ENCODE data around the gene TMEM107.

TMEM107 gene

GRCh38 chr17:8150194-8151119, 25.7 kb downstream of the TMEM107 start:
- H3K9me3 ChIP-seq (ENCODE audit: control insufficient read depth in 2 of 2, low read length in 2 of 2): no peaks in the 10 kb centered on the region
- no peaks in the 10 kb centered on the region for H3K27me3 ChIP-seq (ENCODE audit: control insufficient read depth in 2 of 2, insufficient read depth in 2 of 2, low read length in 2 of 2)
- peak overlapping the region; percentile 74 to 95 for H3K9ac ChIP-seq (ENCODE audit: low read depth in 1 of 2, low read length in 2 of 2)
- peak overlapping the region; percentile 4 to 89 for H3K4me3 ChIP-seq (ENCODE audit: low read length in 2 of 2)
- peak overlapping the region; percentile 98 to 100 for H3K27ac ChIP-seq (ENCODE audit: low read depth in 2 of 2, low read length in 2 of 2)
- H3K4me1 ChIP-seq (ENCODE audit: control insufficient read depth in 2 of 2, insufficient read depth in 2 of 2, low read length in 2 of 2): peaks cover 40 to 46% of the 10 kb centered on the region in 2 donors
- H3K36me3 ChIP-seq (ENCODE audit: control insufficient read depth in 2 of 2, insufficient read depth in 2 of 2, low read length in 2 of 2): peaks cover 50 to 52% of the 10 kb centered on the region in 2 donors

GRCh38 chr17:8149419-8150193, 26.6 kb downstream of the TMEM107 start:
- H3K9me3 ChIP-seq (ENCODE audit: control insufficient read depth in 2 of 2, low read length in 2 of 2): no peaks in the 10 kb centered on the region
- H3K4me3 ChIP-seq (ENCODE audit: low read length in 2 of 2): no peak overlapping the region
- no peaks in the 10 kb centered on the region for H3K27me3 ChIP-seq (ENCODE audit: control insufficient read depth in 2 of 2, insufficient read depth in 2 of 2, low read length in 2 of 2)
- peaks cover 53% of the 10 kb centered on the region in 2 donors for H3K36me3 ChIP-seq (ENCODE audit: control insufficient read depth in 2 of 2, insufficient read depth in 2 of 2, low read length in 2 of 2)
- peaks cover 31 to 37% of the 10 kb centered on the region in 2 donors for H3K4me1 ChIP-seq (ENCODE audit: control insufficient read depth in 2 of 2, insufficient read depth in 2 of 2, low read length in 2 of 2)
- H3K9ac ChIP-seq (ENCODE audit: low read depth in 1 of 2, low read length in 2 of 2): no peak overlapping the region
- no peak overlapping the region for H3K27ac ChIP-seq (ENCODE audit: low read depth in 2 of 2, low read length in 2 of 2)

GRCh38 chr17:8148560-8148959, 27.6 kb downstream of the TMEM107 start:
- Histone ChIP-seq H3K27ac (ENCODE audit: low read depth in 2 of 2, low read length in 2 of 2) (no peak overlapping the region), H3K4me3 (ENCODE audit: low read length in 2 of 2) (no peak overlapping the region), H3K4me1 (ENCODE audit: control insufficient read depth in 2 of 2, insufficient read depth in 2 of 2, low read length in 2 of 2) (peaks cover 28 to 29% of the 10 kb centered on the region in 2 donors), H3K9ac (ENCODE audit: low read depth in 1 of 2, low read length in 2 of 2) (no peak overlapping the region), H3K36me3 (ENCODE audit: control insufficient read depth in 2 of 2, insufficient read depth in 2 of 2, low read length in 2 of 2) (peaks cover 64% of the 10 kb centered on the region in 2 donors), H3K27me3 (ENCODE audit: control insufficient read depth in 2 of 2, insufficient read depth in 2 of 2, low read length in 2 of 2) (no peaks in the 10 kb centered on the region), H3K9me3 (ENCODE audit: control insufficient read depth in 2 of 2, low read length in 2 of 2) (no peaks in the 10 kb centered on the region)

GRCh38 chr17:8147805-8148404, 28.3 kb downstream of the TMEM107 start:
- H3K27me3 ChIP-seq (ENCODE audit: control insufficient read depth in 2 of 2, insufficient read depth in 2 of 2, low read length in 2 of 2): no peaks in the 10 kb centered on the region
- H3K9me3 ChIP-seq (ENCODE audit: control insufficient read depth in 2 of 2, low read length in 2 of 2): no peaks in the 10 kb centered on the region
- H3K36me3 ChIP-seq (ENCODE audit: control insufficient read depth in 2 of 2, insufficient read depth in 2 of 2, low read length in 2 of 2): peaks cover 63 to 67% of the 10 kb centered on the region in 2 donors
- H3K9ac ChIP-seq (ENCODE audit: low read depth in 1 of 2, low read length in 2 of 2): no peak overlapping the region
- H3K4me1 ChIP-seq (ENCODE audit: control insufficient read depth in 2 of 2, insufficient read depth in 2 of 2, low read length in 2 of 2): peaks cover 21 to 22% of the 10 kb centered on the region in 2 donors
- no peak overlapping the region for H3K27ac ChIP-seq (ENCODE audit: low read depth in 2 of 2, low read length in 2 of 2)
- no peak overlapping the region for H3K4me3 ChIP-seq (ENCODE audit: low read length in 2 of 2)

GRCh38 chr17:8147141-8147804, 28.9 kb downstream of the TMEM107 start:
- H3K4me3 ChIP-seq (ENCODE audit: low read length in 2 of 2): no peak overlapping the region
- peaks cover 69 to 74% of the 10 kb centered on the region in 2 donors for H3K36me3 ChIP-seq (ENCODE audit: control insufficient read depth in 2 of 2, insufficient read depth in 2 of 2, low read length in 2 of 2)
- H3K27ac ChIP-seq (ENCODE audit: low read depth in 2 of 2, low read length in 2 of 2): no peak overlapping the region
- H3K9ac ChIP-seq (ENCODE audit: low read depth in 1 of 2, low read length in 2 of 2): no peak overlapping the region
- peaks cover 16 to 17% of the 10 kb centered on the region in 2 donors for H3K4me1 ChIP-seq (ENCODE audit: control insufficient read depth in 2 of 2, insufficient read depth in 2 of 2, low read length in 2 of 2)
- H3K9me3 ChIP-seq (ENCODE audit: control insufficient read depth in 2 of 2, low read length in 2 of 2): no peaks in the 10 kb centered on the region
- H3K27me3 ChIP-seq (ENCODE audit: control insufficient read depth in 2 of 2, insufficient read depth in 2 of 2, low read length in 2 of 2): no peaks in the 10 kb centered on the region

- no peak overlapping the region for H3K4me3 ChIP-seq (ENCODE audit: low read length in 2 of 2)
- H3K9ac ChIP-seq (ENCODE audit: low read depth in 1 of 2, low read length in 2 of 2): no peak overlapping the region
- peaks cover 10 to 11% of the 10 kb centered on the region in 2 donors for H3K4me1 ChIP-seq (ENCODE audit: control insufficient read depth in 2 of 2, insufficient read depth in 2 of 2, low read length in 2 of 2)
- H3K9me3 ChIP-seq (ENCODE audit: control insufficient read depth in 2 of 2, low read length in 2 of 2): no peaks in the 10 kb centered on the region
- peaks cover 76 to 80% of the 10 kb centered on the region in 2 donors for H3K36me3 ChIP-seq (ENCODE audit: control insufficient read depth in 2 of 2, insufficient read depth in 2 of 2, low read length in 2 of 2)
- no peak overlapping the region for H3K27ac ChIP-seq (ENCODE audit: low read depth in 2 of 2, low read length in 2 of 2)
- H3K27me3 ChIP-seq (ENCODE audit: control insufficient read depth in 2 of 2, insufficient read depth in 2 of 2, low read length in 2 of 2): no peaks in the 10 kb centered on the region
These were observed 29.6 kb downstream of the TMEM107 start for GRCh38 chr17:8146381-8147140.

GRCh38 chr17:8145811-8146210, 30.4 kb downstream of the TMEM107 start:
- H3K4me1 ChIP-seq (ENCODE audit: control insufficient read depth in 2 of 2, insufficient read depth in 2 of 2, low read length in 2 of 2): peaks cover 3 to 5% of the 10 kb centered on the region in 2 donors
- no peak overlapping the region for H3K27ac ChIP-seq (ENCODE audit: low read depth in 2 of 2, low read length in 2 of 2)
- H3K9ac ChIP-seq (ENCODE audit: low read depth in 1 of 2, low read length in 2 of 2): no peak overlapping the region
- H3K36me3 ChIP-seq (ENCODE audit: control insufficient read depth in 2 of 2, insufficient read depth in 2 of 2, low read length in 2 of 2): peaks cover 82 to 87% of the 10 kb centered on the region in 2 donors
- no peaks in the 10 kb centered on the region for H3K27me3 ChIP-seq (ENCODE audit: control insufficient read depth in 2 of 2, insufficient read depth in 2 of 2, low read length in 2 of 2)
- H3K4me3 ChIP-seq (ENCODE audit: low read length in 2 of 2): no peak overlapping the region
- no peaks in the 10 kb centered on the region for H3K9me3 ChIP-seq (ENCODE audit: control insufficient read depth in 2 of 2, low read length in 2 of 2)

- H3K36me3 ChIP-seq (ENCODE audit: control insufficient read depth in 2 of 2, insufficient read depth in 2 of 2, low read length in 2 of 2): peaks cover 81 to 88% of the 10 kb centered on the region in 2 donors
- no peak overlapping the region for H3K27ac ChIP-seq (ENCODE audit: low read depth in 2 of 2, low read length in 2 of 2)
- H3K4me1 ChIP-seq (ENCODE audit: control insufficient read depth in 2 of 2, insufficient read depth in 2 of 2, low read length in 2 of 2): no peaks in the 10 kb centered on the region
- H3K4me3 ChIP-seq (ENCODE audit: low read length in 2 of 2): no peak overlapping the region
- H3K9me3 ChIP-seq (ENCODE audit: control insufficient read depth in 2 of 2, low read length in 2 of 2): no peaks in the 10 kb centered on the region
- H3K9ac ChIP-seq (ENCODE audit: low read depth in 1 of 2, low read length in 2 of 2): no peak overlapping the region
- no peaks in the 10 kb centered on the region for H3K27me3 ChIP-seq (ENCODE audit: control insufficient read depth in 2 of 2, insufficient read depth in 2 of 2, low read length in 2 of 2)
These were observed 31.6 kb downstream of the TMEM107 start for GRCh38 chr17:8144401-8145231.

All from mucosa of rectum (tissue), 2 donors.